GM18873 (cell line): ENCODE results near the gene FBLN2.
"Not testable (repeated sequence)": the region's sequence is repeated elsewhere in the genome, so short reads cannot be mapped to it uniquely, and the experiment has no call there.

Experiments
- ATAC-seq: cut with Tn5 transposase; IDR thresholded peaks from one replicate; pipeline ENCODE4 v1.9.1; 2021; ENCODE audit warnings: mild to moderate bottlenecking, moderate library complexity, moderate number of reproducible peaks; ENCODE audit not compliant: unreplicated experiment, low FRiP score

Gene FBLN2

GRCh38 chr3:13544951-13545651 is 3.8 kb upstream of the FBLN2 start:
- no peak for ATAC-seq

DNA sequence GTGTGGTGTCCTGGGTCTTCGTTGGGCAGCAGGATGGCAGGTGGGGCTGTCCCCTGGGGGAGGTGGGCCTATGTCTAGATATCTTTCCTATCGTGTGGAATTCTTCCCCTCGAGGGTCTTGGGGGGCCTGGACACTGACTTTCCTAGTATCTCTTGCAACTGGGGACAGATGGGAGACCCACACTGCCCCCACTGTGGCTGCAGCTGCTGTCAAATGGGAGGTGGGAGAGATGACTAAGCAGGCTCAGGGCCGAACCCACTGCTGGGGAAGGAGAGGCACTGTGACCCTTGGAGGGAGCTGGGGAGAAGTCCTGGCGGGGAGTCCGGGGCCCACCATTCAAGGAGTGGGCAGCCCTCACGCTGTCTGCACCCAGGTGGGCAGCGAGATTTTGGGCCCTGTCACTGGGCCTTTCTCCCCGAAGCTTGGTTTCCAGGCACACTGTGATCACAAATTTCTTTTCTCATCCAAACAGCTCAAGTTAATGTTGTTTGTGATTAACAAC is 2.9 kb upstream of the FBLN2 start:
- ATAC-seq = no peak

DNA sequence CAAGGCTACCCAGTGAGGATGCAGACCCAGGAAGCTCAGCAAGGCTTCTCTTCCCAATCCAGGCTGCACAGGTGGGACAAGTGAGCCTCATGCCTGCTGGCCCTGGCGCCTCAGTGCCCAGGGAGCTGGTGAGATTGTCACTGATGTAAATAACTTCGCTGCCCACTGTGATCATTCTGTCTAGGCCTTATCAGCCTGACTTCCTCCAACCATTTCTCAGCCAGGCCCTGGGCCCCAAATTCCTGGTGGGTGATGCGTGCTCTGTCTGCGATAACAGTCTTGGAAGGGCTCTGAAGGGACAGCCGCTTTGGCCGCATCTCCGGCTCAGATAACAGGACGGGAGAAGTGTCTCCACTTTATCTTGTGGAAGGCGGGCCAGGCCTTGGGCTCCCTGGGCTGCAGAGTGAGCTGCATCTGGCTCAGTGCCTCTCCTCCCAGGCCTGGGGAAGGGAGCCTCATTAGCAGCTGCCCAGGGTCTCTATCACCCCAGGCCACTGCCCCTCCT is 2.2 kb upstream of the FBLN2 start:
- no peak for ATAC-seq

DNA sequence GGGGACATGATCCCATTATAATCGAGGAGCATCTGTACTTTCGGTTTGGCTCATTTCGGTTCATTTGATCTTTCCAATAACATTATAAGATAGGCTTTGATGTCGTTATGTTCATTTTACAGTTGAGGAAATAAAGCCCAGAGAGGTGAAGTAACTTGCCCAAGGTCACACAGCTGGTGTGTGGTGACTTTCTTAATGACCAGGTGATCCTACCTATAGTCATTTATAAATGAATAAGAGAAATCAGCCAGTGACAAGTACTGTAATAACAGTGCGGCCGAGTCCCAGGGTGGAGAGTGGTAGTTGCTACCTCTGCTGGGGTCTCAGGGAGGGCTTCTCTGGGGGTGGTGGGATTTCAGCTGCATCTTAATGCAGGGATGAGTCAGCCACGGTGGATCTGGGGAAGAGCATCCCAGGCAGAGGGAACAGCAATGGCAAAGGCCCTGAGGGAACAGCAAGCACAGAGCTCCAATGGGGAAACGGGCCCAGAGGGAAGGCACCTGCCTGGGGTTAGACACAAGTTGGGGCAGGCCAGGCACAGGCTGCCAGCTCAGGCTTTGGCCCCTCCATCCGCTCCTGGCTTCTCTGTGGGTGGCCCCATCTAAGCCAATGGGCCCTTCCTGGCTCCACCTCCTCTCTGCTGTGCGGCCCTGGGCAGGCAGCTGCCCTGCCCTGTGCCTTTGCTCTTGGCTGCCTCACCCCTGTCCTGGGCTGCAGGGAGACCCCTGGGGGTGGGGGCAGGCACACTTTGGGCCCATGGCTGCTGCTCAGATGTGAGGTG is 1.1 kb upstream of the FBLN2 start:
- no peak for ATAC-seq

DNA sequence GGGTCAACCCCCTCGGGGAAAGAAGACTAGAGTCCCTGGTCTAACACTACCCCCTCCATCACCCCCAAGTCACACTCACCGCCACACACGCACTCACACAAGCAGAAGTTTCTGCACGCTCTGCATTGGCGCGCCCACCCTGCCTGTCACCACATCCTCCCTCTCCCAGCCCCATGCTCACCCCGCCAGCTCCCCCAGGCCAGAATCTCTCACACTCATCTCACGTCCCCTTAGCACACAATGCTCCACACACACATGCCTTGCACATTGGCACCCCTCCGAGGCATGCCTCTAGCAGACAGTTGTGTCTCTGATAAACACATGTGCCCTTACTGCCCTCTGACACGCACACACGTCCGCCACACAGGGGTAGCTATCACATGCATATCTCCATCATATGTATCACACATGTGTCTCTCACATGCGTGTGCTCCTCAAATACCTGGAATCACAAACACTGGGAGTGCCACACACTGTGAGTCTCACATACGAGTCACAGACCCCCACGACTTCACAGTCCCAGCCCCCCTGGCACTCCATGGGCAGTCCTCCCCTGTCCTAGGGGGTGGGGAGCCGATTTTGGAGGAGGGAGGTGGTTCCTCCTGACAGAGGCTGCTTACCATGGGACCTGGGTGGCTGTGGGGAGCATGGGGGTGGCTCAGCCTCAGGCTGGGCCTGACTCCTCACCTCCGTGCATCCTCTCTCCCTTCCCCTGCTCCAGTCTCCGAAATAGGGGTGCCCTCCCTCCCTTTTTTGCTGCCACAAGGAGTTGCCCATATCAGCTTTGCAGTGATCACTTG is 898 bp downstream of the FBLN2 start:
- no peak for ATAC-seq

- ATAC-seq = no peak
Measured at GRCh38 chr3:13550423-13550690, 1.4 kb downstream of the FBLN2 start.

- no peak for ATAC-seq
Measured at GRCh38 chr3:13550791-13551360, 2.0 kb downstream of the FBLN2 start.

DNA sequence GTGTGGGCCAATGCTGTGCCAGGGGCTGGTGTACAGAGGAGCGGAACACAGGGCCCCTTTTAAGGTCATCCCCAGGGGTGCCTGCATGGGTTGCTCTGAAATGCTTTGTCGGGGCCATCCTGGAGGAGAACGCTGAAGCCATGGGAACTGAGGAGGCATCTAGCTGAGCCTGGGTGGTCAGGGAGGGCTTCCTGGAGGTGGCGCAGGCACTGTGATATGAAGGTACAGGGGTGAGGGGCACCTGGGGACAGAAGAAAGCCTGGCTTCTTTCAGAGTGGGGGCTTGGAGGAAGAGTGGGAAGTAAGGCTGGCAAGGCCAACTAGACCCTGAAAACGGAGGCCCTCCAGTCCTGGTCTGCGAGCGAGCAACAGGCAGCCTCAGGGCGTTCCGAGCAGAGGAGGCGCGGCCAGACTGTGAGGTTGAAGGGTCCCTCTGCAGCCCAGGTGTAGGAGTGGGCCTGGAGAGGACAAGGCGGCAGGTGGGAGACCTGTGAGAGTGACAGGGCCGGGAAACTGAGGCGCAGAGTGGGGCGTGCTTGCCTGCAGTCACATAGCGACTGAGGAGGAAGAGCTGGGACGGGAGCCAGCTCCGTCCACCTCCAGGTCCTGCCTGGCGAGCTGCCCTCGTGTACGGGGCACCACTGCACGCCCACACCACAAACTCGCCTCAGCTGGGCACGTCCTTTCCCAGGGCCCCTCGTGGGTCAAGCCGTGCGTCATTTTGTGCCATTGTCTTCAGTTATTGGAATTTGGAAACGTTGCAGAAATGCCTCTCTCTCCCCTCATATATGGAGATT is 4.1 kb downstream of the FBLN2 start:
- no peak for ATAC-seq

DNA sequence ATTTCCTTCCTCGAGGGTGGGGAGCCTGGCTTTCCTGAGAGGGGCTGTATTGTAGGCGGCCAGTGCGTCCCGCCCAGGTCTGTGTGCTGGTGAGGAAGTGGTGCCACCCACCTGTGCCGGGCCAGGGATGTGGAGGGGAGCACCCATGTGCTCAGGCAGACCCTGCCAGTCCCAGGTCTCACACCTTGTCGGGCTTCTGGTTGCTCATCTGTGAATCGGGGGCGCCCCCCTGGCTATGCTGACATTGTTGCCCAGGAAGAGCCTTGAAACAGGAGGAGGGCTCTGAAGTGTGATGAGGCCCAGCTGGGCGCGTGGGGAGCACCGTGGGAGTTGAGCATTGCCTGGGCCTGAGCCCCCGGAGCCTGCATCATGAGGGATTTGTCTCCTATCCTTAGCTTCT is 4.8 kb downstream of the FBLN2 start:
- ATAC-seq = no peak

DNA sequence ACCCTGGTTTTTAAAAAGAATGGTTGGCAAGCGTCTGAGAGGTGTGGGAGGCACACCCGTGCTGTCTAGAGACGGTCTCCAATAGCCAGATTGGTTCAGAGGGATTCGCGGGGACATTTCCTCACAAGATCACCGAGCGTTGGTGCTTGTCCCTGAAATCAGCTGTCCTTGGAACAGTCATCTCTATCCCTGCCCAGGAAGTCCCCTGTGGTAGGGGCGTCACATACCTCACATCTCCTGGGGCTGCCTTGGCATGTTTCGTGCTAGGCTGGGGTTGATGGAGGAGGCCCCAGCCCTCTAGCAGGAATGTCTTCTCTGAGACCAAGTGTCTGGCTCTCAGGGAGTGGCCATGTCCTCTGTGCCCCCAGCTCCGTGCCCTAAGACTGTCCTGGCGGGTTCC is 6.8 kb downstream of the FBLN2 start:
- ATAC-seq = no peak

DNA sequence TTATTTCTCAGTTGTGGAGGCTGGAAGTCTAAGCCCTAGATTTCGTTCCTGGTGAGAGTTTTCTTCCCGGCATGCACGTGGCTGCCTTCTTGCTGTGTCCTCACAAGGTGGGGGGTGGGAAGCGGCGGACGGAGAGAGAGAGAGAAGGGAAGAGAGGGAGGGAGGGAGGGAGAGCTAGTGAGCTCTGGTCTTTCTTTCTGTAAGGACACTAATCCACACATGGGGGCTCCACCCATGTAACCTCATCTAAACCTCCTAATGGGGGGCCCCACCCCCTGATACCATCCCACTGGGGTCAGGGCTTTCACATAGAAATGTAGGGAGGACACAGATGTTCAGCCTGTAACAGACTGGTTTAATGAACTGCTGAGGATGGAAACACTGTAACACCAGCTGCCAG is 7.3 kb downstream of the FBLN2 start:
- no peak for ATAC-seq

DNA sequence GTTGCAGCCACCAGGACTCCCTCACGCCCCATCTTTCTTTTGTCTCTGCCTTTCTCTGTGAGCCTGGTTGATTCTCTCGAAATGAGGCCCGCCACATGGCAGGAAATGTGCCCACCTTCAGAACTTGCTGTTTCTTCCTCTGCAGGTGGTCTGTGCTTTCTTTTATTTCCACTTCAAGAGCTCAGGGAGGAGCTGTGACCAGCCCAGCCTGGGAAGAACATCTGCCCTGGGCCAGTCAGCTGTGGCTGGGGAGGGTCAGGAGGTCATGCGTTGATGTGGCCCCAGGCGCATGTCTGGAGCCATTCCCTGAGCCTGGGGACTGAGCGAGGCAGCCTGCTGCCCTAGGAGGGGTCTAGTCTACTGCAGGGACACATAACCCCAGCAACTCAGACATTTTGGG is 8.0 kb downstream of the FBLN2 start:
- no peak for ATAC-seq

DNA sequence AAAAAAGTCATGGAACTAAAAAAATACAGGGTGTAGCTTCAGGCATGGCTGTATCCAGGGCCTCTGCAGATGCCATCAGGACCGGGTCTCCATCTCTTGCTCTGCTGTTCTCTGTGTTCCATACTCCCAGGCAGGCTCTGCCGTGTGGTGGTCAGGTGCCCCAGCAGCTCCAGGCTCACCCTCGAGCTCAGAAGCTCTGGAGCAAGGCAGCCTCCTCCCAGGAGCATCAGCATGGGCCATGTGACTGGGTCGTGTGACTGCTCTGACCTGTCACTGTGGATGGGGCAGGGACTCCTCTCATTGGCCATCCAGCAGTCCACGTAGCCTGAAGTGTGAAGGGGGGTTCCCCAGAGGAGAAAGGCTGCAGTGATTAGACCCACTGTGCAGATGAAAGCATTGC is 8.5 kb downstream of the FBLN2 start:
- no peak for ATAC-seq

GRCh38 chr3:13557926-13558325 is 9.0 kb downstream of the FBLN2 start:
- ATAC-seq = no peak

DNA sequence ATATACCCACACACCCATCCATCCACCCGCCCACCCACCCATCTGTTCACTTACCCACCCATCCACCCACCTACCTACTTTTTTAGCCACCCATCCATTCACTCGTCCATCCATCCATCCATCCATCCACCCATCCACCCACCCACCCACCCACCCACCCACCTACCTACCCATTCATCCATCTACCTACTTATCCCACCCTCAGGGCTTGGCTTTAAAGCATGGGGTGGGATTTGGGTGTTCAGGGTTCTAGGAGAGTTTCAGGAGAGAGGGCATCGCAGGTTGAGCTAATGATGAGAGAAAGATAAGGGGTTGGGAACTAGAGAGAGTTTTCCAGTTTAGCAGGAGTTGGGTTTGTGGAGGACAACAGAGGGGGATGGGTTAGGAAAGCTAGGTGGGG is 9.7 kb downstream of the FBLN2 start:
- no peak for ATAC-seq

DNA sequence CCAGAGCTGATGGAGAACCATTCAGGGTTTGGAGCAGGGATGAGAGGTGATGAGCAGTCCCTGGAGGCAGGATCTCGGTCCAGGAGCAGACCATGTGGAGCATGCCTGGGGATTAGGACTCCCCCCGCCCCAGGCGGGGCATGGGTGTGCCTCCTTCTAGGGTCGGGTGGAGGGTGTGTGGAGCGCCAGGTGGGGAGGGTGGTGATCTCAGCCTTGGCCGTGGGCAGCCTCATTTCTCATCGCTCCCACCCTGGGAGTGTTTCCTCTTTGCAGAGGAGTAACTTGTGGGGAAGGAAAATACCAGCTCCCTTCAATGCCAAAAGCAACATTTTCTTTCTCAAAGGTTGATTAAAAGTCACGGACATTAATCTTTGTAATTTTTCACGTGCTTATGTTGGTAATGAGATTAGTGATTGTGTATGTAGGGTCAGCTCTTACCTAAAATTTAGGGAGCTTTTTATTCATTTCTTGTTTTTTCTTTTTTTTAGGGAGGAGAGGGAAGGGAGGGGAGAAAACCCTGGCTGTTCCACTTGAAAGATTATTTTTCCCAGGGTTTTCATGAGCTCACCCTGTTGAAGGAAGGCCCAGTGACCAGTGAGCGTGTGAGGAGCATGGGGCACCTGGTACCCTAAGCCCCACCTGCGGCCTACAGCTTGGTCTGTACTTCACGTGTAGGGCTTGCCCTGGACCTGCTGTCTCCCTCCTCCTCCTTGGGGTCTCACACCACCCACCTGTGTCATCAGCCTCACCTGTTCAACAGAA is 11.0 kb downstream of the FBLN2 start:
- ATAC-seq = no peak

GRCh38 chr3:13561376-13561775 is 12.5 kb downstream of the FBLN2 start:
- ATAC-seq = no peak

- no peak for ATAC-seq
Measured at GRCh38 chr3:13561967-13562366, 13.0 kb downstream of the FBLN2 start.

DNA sequence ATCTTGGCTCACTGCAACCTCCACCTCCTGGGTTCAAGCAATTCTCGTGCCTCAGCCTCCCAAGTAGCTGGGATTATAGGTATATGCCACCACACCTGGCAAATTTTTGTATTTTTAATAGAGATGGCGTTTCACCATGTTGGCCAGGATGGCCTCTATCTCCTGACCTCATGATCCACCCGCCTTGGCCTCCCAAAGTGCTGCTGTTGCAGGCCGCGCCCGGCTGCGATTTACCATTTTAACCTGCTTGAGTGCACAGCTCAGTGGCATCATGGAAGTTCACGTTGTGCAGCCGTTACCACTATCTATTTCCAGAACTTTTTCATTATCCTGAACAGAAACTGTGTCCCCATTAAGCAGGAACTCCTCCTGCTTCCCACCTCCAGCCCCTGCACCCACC is 13.5 kb downstream of the FBLN2 start:
- ATAC-seq = not testable (repeated sequence)
